Activated naive CD4-positive, alpha-beta T cell (primary cell): ENCODE measurements around the gene CDHR3.
"Not testable (repeated sequence)": the region's sequence is repeated elsewhere in the genome, so short reads cannot be mapped to it uniquely, and the experiment has no call there.

Source experiments
- DNase-seq, 4 experiments: peaks; one replicate each; lab custom pipeline; 2025; lab: John Stamatoyannopoulos, UW

The CDHR3 gene

GRCh38 chr7:105996860-105997737 is 34.0 kb downstream of the CDHR3 start:
- no peak for DNase-seq

GRCh38 chr7:105999256-105999655 is 36.2 kb downstream of the CDHR3 start:
- DNase-seq = no peak

- DNase-seq = no peak
These were observed 38.1 kb downstream of the CDHR3 start for GRCh38 chr7:106001196-106001595.

- no peak for DNase-seq
These were observed 38.8 kb downstream of the CDHR3 start for GRCh38 chr7:106001886-106002285.

GRCh38 chr7:106003525-106004064 is 40.5 kb downstream of the CDHR3 start:
- no peak for DNase-seq

GRCh38 chr7:106006906-106007305 is 43.8 kb downstream of the CDHR3 start:
- DNase-seq = no peak

GRCh38 chr7:106007796-106008195 is 44.7 kb downstream of the CDHR3 start:
- not testable (repeated sequence) for DNase-seq

- peak; percentile 49 to 69 (median 57) for DNase-seq
These were observed 46.6 kb downstream of the CDHR3 start for GRCh38 chr7:106009503-106010226.

- no peak for DNase-seq
These were observed 47.3 kb downstream of the CDHR3 start for GRCh38 chr7:106010331-106010730.

GRCh38 chr7:106010866-106011265 is 47.8 kb downstream of the CDHR3 start:
- DNase-seq = no peak

- DNase-seq = no peak
These were observed 49.1 kb downstream of the CDHR3 start for GRCh38 chr7:106012184-106012583.

- no peak for DNase-seq
These were observed 49.9 kb downstream of the CDHR3 start for GRCh38 chr7:106012935-106013439.

- DNase-seq = no peak
These were observed 52.5 kb downstream of the CDHR3 start for GRCh38 chr7:106015381-106016218.

- DNase-seq = no peak
These were observed 53.3 kb downstream of the CDHR3 start for GRCh38 chr7:106016331-106016730.

- no peak for DNase-seq
These were observed 54.6 kb downstream of the CDHR3 start for GRCh38 chr7:106017657-106018056.

GRCh38 chr7:106018566-106019469 is 55.8 kb downstream of the CDHR3 start:
- DNase-seq = no peak

GRCh38 chr7:106019470-106019820 is 56.4 kb downstream of the CDHR3 start:
- no peak for DNase-seq

GRCh38 chr7:106021151-106022067 is 58.3 kb downstream of the CDHR3 start:
- no peak for DNase-seq

GRCh38 chr7:106022193-106022821 is 59.2 kb downstream of the CDHR3 start:
- DNase-seq = peak in 3 of 4 experiments; percentile 7 to 69 (median 61)
